AG10803 (cell line): Measurements from ENCODE around the gene MUC21.
"Not testable (repeated sequence)": the region's sequence is repeated elsewhere in the genome, so short reads cannot be mapped to it uniquely, and the experiment has no call there.

Source experiments
- DNase-seq: peaks from one replicate; pipeline ENCODE4 v3.0.0; 2010; ENCODE audit warnings: low read depth
- H3K4me3 ChIP-seq: 2 replicates; pipeline ENCODE4 v1.5.1; 2011; ENCODE audit warnings: mild to moderate bottlenecking, low read length, control low read depth
- TF ChIP-seq, protein P1 (sequence below): conservative IDR thresholded peaks from 2 replicates; pipeline ENCODE4 v1.5.1; 2011; ENCODE audit warnings: mild to moderate bottlenecking, low read length, control low read depth, inconsistent platforms

The MUC21 gene

DNA sequence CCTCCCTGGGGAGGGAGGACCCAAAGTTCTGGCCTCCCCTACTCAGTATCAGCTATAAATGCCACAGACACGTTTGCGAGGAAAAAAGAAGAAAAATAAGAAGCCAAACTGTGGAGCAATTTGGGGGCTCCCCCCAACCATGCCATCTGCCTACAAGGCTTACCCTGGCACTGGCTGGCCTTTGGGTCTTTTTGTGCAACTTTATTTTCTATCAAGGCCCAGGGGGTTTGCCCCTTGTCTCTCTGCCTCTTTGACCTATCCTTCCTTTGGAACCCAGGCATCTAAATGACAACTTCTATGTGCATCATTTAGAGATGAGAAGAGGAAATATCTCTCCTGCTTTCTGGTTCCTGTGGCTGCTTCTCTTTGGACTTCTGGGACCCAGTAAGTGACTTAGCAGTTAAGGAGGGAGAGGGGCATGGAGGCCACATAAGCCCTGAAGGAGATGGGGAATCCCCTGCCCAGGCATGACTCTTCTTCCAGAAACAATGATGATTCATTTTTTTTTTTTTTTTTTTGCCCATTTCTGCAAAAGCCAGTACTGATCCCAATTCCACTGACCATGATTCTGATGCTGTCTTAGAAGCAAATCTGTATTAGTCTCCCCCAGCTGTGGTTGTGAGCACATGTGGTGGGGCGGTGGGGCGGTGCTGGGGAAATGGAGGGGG lies 27.0 kb downstream of the MUC21 start, which contains the start of gene MUC22:
Gene MUC22, plus strand, starts transcription at position 82 of the 668 bp plus-strand sequence. Its CDS starts 233 bp downstream, at position 315.
- TF ChIP-seq, protein P1, sequence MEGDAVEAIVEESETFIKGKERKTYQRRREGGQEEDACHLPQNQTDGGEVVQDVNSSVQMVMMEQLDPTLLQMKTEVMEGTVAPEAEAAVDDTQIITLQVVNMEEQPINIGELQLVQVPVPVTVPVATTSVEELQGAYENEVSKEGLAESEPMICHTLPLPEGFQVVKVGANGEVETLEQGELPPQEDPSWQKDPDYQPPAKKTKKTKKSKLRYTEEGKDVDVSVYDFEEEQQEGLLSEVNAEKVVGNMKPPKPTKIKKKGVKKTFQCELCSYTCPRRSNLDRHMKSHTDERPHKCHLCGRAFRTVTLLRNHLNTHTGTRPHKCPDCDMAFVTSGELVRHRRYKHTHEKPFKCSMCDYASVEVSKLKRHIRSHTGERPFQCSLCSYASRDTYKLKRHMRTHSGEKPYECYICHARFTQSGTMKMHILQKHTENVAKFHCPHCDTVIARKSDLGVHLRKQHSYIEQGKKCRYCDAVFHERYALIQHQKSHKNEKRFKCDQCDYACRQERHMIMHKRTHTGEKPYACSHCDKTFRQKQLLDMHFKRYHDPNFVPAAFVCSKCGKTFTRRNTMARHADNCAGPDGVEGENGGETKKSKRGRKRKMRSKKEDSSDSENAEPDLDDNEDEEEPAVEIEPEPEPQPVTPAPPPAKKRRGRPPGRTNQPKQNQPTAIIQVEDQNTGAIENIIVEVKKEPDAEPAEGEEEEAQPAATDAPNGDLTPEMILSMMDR, result no peak
- peak; percentile 36 for DNase-seq
- H3K4me3 ChIP-seq, result no peak within 1 kb of the TSS

DNA sequence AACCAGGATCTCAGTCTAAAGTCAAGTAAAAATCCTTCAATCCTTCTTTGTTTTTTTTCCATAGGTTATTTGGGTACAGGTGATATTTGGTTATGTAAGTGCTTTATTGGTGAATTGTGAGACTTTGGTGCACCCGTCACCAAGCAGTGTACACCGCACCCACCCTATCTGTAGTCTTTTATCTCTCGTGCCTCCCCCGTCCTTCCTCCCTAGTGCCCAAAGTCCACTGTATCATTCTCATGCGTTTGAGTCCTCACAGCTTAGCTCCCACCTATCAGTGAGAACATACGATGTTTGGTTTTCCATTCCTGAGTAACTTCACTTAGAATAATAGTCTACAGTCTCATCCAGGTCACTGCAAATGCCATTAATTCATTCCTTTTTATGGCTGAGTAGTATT lies 27.6 kb downstream of the MUC21 start:
- H3K4me3 ChIP-seq, result no peak overlapping the region
- TF ChIP-seq, protein P1, result no peak
- no peak for DNase-seq

DNA sequence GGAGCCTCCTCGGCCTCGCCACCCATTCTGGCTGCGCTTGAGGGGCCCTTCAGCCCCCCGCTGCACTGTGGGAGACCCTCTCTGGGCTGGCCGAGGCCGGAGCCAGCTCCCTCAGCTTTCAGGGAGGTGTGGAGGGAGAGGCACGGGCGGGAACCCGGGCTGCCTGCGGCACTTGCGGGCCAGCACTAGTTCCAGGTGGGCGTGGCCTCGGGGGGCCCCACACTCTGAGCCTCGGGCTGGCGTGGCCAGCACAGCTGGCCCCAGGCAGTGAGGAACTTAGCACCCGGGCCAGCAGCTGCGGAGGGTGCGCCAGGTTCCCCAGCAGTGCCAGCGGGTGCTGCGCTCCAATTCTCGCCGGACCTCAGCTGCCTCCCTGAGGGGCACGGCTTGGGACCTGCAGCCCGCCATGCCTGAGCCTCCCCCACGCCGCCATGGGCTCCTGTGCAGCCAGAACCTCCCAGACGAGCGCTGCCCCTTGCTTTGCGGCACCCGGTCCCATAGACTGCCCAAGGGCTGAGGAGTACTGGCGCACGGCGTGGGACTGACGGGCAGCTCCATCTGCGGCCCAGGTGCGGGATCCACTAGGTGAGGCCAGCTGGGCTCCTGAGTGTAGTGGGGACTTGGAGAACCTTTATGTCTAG lies 33.3 kb downstream of the MUC21 start:
- DNase-seq, result no peak
- H3K4me3 ChIP-seq, result no peak overlapping the region
- TF ChIP-seq, protein P1, result no peak

DNA sequence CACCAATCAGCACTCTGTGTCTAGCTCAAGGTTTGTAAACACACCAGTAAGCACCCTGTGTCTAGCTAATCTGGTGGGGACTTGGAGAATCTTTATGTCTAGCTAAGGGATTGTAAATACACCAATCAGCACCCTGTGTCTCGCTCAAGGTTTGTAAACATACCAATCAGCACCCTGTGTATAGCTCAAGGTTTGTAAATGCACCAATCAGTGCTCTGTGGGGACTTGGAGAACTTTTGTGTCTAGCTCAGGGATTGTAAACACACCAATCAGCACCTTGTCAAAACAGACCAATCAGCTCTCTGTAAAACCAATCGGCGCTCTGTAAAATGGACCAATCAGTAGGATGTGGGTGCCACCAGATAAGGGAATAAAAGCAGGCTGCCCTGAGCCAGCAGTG lies 33.9 kb downstream of the MUC21 start:
- DNase-seq, H3K4me3 ChIP-seq: not testable (repeated sequence)

DNA sequence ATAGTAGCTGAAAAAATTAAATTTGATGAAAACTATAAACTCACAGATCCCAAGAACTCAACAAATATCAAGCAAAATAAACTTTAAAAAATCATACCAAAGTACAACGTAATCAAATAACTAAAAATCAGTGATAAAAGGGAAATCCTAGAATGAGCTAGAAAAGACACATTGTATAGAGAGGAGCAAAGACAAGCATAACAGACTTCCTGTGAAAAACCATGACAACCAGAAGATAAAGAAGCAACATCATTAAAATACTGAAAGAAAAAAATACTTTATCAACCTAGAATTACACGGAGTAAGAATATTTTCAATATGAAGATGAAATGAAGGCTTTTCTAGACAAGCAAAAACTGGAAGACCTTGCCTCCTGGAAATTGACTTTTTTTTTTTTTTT lies 36.5 kb downstream of the MUC21 start:
- TF ChIP-seq, protein P1, result no peak
- DNase-seq, result no peak
- H3K4me3 ChIP-seq, result no peak overlapping the region

DNA sequence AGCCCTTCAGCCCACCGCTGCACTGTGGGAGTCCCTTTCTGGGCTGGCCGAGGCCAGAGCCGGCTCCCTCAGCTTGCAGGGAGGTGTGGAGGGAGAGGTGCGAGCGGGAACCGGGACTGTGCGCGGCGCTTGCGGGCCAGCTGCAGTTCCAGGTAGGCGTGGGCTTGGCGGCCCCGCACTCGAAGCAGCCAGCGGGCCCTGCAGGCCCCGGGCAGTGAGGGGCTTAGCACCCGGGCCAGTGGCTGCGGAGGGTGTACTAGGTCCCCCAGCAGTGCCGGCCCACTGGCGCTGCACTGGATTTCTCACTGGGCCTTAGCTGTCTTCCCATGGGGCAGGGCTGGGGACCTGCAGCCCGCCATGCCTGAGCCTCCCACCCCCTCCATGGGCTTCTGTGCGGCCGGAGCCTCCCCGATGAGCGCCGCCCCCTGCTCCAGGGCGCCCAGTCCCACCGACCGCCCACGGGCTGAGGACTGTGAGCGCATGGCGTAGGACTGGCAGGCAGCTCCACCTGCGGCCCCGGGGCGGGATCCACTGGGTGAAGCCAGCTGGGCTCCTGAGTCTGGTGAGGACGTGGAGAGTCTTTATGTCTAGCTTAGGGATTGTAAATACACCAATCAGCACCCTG lies 37.2 kb downstream of the MUC21 start:
- H3K4me3 ChIP-seq, DNase-seq: not testable (repeated sequence)

DNA sequence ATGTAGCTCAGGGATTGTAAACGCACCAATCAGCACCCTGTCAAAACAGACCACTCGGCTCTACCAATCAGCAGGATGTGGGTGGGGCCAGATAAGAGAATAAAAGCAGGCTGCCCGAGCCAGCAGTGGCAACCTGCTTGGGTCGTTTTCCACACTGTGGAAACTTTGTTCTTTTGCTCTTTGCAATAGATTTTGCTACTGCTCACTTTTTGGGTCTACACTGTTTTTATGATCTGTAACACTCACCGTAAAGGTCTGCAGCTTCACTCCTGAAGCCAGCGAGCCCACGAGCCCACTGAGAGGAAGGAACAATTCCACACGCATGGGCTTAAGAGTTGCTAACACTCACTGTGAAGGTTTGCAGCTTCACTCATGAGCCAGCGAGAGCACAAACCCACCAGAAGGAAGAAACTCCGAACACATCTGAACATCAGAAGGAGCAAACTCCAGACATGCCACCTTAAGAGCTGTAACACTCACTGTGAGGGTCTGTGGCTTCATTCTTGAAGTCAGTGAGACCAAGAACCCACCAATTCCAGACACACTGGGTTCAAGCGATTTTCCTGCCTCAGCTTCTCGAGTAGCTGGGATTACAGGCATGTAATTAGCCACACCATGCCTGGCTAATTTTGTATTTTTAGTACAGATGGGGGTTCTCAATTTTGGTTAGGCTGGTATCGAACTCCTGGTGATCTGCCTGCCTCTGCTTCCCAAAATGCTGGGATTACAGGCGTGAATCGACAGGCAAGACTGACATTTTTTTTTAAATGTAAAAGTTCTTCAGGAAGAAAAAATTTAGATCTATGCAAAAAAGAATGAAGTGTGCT lies 38.4 kb downstream of the MUC21 start:
- DNase-seq, H3K4me3 ChIP-seq: not testable (repeated sequence)

DNA sequence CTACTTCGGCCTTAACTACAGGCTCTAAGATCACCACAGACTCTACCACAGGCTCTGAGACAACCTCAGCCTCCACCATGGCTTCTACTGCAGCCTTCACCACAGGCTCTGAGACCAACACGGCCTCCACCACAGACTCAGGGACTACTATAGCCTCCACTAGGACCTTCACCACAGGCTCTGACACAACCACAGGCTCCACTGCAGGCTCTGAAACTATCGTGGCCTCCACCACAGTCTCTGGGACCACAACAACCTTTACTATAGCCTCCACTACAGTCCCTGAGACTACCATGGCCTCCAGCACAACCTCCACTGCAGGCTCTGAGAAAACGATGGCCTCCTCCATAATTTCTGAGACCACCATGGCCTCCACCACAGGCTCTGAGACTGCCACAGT lies 42.1 kb downstream of the MUC21 start:
- TF ChIP-seq, protein P1, result no peak
- H3K4me3 ChIP-seq, result no peak overlapping the region
- DNase-seq, result no peak
